Measurements from ENCODE around the gene SLC2A5.
"Not testable (repeated sequence)": the region's sequence is repeated elsewhere in the genome, so short reads cannot be mapped to it uniquely, and the experiment has no call there.

SLC2A5 gene

GRCh38 chr1:9004031-9004699 lies 65.3 kb downstream of the SLC2A5 start:
- no peak for DNase-seq

- not testable (repeated sequence) for DNase-seq
Observed at GRCh38 chr1:9002215-9002560, 67.2 kb downstream of the SLC2A5 start.

GRCh38 chr1:9001534-9002214 lies 67.8 kb downstream of the SLC2A5 start:
- DNase-seq: not testable (repeated sequence)

GRCh38 chr1:8993962-8994675 lies 75.3 kb downstream of the SLC2A5 start:
- DNase-seq: not testable (repeated sequence)

GRCh38 chr1:8992936-8993687 lies 76.3 kb downstream of the SLC2A5 start:
- no peak for DNase-seq

GRCh38 chr1:8989821-8990220 lies 79.6 kb downstream of the SLC2A5 start:
- DNase-seq: no peak

- no peak for DNase-seq
Observed at GRCh38 chr1:8989061-8989460, 80.4 kb downstream of the SLC2A5 start.

GRCh38 chr1:8988618-8988967 lies 80.8 kb downstream of the SLC2A5 start:
- no peak for DNase-seq

- peak; percentile 8 for DNase-seq
Observed at GRCh38 chr1:8987881-8988617, 81.4 kb downstream of the SLC2A5 start.

GRCh38 chr1:8986814-8987190 lies 82.6 kb downstream of the SLC2A5 start:
- no peak for DNase-seq

GRCh38 chr1:8985915-8986813 lies 83.3 kb downstream of the SLC2A5 start:
- DNase-seq: no peak

Measured in GDM1 (cell line).